ENCODE measurements around the gene KMT2A.
A peak's percentile ranks its signal among the peaks of the same experiment; 100 is the strongest.
"Not testable (repeated sequence)": the region's sequence is repeated elsewhere in the genome, so short reads cannot be mapped to it uniquely, and the experiment has no call there.

KMT2A gene

DNA sequence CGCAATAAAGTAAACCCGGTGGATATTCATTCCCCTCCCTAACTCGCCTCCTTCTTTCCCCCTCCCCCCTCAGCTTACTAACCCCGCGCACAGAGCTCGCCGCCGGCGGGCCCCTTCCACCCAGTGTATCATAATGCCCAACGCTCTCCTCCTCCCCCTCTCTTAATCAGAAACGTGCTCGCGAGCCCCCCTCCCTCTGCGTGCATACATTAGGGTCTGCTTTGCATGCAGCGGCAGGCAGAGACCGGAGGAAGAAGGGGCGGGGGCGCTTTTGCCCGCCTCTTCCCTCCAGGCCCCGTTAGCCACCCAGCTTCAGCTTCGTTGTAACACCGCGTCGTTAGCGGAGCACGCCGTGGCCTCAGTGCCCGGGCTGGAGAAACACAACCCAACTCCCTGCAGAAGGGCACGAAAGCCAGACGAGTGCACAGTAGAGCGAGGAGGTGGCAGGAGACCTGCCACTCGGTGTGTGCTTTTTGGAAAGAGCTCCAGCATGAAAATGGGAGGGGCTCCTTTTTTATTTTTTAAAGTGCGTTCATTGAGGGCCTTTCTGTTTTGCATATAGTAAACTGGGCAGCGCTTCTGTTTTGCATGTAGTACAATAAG, 901 bp upstream of the KMT2A start:
- DNase-seq, result peak; percentile 83

DNA sequence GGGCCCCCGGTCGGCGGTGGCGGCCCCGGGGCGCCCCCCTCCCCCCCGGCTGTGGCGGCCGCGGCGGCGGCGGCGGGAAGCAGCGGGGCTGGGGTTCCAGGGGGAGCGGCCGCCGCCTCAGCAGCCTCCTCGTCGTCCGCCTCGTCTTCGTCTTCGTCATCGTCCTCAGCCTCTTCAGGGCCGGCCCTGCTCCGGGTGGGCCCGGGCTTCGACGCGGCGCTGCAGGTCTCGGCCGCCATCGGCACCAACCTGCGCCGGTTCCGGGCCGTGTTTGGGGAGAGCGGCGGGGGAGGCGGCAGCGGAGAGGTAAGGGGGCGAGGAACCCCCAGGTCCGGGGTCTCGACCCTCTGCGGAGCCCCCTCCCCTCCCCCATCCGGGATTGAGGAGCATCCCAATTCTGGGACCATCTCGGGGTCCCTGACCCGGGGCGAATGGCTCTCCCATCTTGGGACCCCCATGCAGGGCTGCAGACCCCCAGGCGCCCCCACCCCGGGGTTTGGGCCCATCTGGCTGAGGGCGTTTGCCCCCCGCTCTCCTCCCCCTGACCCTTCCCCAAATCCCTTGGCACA, 431 bp downstream of the KMT2A start:
- DNase-seq, result no peak

DNA sequence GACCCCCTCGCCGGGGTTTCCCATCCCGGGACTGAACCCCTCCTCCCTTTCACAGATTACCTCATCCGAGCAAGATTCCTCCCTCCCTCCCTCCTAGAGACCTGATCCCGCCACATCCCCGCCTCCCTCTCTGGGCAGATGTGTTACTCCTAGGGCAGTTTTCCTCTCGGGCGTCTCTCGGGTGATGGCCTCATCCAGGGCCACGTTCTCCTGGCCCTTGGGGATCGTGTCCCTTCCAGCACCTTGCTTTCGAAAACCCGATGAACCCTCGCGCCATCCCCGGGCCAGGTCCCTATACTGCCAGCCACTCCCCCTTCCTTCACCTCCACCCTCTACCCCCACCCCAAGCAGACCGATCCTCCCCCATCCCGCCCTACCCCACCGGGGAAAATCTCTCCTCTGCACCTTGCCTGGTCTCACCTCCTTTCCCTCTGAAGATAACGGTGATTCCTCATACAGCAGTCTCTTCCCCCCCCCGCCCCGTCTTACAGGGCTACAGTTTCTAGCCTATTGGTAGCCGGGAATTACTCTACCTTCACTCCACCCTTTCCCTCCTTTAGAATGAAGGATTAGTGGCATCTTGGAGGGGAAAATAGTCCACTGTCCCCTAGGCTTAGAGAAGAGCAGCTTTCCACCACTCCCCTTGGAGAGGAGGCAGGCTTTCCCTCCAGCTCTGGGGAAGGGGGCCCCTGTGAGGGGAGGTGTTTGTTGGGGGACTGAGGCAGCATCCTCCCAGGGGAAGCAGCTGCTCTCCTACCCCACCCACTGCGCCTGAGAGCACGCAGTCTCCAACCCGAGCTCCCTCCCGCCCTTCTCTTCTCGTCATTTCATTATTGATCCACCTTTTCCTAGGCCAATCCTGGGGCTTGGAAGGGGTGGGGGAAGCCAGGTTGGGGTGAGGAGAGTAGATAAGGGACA, 1.2 kb downstream of the KMT2A start:
- peak; percentile 7 for DNase-seq

DNA sequence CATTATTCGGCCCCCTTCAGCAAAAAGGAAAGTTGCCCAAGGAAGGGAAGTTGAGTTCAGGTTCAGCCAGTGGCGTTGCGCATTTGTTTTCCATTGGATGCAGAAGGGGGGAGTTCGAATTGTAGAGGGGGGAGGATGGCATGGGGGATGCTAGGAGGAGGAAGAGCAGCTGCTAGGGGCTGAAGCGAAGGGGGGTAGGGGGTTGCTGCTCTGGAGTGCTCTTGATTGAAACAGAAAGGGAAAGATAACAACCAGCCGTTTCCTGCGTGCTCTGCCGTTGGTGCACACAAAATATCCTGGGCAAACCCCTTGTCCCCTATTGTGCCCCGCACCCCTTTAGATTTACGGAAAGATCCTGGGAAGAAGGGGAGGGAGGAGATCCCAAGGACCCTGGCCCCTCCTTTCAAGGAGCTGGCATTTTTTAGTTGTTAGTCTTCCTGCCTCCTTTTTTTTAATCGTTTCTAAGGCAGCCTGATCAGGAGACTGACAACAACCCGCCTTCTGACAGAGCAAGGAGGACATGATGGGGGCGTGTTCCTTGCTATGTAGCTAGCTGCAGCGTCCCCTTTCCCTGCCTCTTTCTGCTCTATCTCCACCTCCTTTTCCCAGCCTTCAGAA, 2.1 kb downstream of the KMT2A start:
- no peak for DNase-seq

DNA sequence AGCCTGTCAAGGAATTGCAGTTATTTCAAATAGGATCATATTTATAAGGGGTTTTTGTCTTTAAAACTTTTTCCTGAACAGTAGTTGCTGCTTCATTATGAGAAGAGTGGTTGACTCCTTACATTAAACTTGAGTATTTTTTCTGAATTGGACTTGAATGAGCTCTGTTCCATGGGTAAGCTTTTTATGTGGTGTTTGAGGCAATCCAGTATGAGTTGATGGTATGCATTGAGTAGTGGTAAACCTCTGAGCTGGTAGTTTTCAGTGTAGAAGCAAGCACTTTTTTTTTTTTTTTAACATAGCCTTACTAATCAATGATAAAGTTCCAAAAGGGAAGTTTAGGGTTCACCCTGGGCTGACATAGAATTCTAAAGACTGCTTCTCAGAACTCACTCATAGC, 3.4 kb downstream of the KMT2A start:
- no peak for DNase-seq

DNA sequence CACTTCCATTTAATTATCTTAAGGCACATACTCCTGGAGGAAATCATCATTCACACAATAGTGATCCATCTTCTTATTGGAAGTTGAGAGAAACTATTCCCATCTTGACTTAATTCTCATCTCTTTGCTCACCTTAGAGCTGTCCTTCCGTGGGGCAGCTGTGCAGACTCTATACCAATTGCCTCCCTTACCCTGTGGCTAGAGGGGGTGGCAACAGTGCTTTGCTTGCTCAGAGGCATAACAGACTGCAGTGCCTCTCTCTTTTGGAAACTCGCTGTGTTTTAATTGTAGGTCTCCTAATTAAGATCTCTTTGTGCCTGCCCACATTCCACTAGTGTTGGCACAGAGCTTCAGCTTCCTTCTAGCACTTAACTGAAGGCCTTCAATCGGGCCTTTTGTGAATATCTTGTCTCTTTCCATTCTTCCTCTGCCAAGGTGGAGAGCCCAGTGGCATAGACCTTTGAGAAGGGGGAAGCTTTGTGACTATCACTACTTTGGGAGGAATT, 5.5 kb downstream of the KMT2A start:
- no peak for DNase-seq

DNA sequence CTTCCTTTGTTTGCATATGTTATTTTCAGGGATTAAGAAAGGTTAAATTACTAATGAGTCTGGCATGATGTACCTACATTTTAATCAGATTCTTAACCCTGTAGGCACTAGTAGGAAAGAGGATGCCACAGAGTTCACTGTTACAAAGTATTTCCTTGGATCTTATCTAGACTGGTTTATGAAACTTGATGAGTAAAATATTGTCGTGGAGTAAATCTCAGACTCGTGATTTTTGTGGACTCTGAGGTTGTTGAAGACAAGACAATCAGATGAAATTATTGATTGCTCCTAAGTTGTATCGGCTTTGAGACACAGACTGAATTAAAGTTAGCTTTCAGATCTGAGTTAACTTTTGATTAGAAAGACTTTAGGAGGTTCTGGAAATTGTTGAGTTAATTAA, 6.0 kb downstream of the KMT2A start:
- no peak for DNase-seq

DNA sequence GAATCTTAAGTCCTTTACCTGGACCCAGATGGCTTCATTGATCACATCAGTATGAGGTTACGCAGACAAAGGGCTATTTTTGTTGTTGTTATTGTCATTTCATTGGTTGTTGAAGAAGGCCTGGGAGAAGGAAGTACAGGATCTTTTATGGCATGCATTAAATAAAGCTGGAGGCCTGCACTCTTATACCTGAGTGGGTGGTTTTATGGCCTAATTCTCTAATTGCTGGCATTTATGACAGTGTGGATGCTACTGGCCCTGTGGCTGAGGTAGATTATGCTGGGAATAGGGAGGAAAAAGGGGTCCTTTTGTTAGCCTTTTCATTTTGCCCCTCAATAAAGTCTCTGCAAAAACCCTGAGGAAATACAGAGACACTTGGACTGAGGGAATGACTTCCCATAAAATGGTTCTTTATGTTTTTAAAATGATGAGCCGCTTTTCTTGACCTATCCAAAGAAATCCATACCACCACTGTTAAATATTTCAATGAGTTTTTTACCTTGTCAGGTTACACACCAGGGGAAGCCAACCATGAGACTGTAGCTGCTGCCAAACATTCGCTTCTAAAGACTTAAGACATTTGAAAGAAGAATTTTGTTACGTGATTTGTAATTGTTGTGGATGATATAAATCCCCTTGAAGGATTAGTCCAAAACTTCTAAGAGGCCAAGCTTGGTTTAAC, 6.8 kb downstream of the KMT2A start:
- no peak for DNase-seq

DNA sequence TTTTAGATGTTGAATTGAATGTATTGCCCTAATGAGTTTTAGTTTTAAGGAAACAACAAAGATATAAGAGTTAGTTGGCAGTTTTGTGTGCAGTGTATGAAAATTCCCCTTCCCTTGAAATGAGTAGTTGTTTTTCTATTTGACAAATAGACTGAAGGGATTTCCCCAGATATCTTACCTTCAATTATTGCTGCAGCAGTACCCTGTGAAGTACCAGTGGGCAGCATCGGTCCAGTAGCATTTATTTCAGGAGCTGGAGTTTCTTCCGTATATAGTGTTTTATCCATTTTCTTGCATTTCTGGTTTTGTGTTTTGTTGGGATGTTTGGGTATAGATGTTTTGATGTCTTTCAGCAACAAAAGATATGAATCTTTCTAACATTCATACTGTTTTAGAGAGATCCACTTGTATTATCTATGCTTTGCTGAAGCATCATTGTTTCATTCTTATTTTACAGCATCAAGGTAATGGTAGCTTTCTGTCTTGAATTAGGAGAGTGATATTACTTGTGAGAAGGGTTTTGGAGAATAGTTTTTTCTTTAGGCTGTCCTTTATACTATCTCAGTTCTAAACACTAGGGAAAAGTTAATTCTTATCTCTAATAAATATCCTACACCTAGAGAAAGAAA, 7.4 kb downstream of the KMT2A start:
- no peak for DNase-seq

DNA sequence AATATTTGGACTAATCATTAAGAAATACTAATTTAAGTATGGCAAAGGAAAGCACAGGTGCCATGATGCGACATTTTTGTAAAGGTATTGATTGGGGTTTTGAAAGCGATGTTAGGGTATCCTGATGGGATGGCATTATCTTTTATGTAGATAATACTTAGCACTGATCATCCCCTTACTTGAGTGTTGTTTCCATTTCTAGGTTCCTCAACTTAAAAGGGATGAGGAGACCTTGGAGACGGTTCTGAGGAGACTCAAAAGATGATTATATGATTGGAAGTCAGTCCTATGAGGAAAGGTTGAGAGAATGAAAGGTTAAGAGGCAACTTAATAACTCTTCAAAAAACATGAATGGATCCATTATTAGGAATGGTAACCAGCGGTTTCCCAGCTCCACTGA, 11.1 kb downstream of the KMT2A start:
- DNase-seq, result no peak

DNA sequence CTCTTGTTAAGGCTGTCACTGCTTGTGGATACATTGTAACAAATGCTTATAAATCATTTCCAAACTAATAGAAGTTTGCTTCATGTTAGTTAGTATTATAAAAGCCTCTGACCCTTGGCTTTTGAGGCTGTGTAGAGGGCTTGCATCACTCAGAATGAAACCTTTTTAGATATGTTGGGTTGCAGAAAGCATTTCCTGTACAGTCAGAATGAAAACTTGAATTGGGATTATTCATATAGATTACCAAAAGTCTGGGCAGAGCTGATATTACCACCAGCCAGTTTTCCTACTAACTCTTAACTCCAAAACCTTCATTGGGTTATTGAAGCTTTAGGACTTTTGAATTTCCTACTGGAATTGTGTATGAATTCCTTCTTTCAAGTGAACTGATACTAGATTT, 12.0 kb downstream of the KMT2A start:
- no peak for DNase-seq

DNA sequence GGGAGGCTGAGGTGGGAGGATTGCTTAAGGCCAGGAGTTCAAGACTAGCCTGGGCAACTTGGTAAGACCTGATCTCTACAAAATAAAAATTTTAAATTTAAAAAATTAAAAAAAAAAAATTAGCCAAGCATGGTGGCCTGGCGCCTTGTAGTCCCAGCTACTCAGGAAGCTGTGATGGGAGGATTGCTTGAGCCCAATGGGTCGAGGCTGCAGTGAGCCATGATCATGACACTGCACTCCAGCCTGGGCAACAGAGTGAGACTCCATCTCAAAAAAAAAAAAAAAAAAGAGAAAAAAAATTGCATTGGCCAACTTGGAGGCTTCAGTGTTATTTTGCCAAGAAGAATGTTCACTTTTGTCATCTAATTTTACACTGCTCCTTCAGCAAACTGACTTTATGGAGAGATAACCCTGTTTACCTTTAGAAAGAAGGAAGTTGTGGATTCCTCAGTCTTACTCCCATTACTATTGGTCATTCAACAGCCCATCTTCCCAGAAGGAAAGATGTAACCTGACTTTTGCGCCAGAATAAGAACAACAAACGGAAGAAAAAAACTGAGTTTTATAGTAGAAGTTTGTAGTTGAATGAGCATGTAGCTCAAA, 13.1 kb downstream of the KMT2A start:
- DNase-seq, result no peak

DNA sequence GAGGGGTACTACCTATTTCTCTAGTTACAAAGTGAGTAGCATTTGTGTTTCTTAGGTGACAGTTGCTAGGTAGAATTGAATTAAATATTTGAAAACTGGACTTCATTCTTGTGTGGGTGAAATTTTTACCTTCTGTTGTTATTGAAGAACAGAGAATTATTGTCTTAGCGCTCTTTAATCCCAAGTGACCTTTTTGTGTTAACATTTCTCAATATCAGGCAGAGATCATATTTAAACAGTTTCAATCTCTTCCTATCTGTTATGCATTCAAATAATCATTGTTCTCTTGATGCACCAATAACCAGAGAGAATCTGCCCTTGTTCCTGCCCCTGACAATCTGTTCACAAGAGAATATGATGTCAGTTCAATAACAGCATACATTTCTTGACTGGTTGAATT, 14.2 kb downstream of the KMT2A start:
- no peak for DNase-seq

DNA sequence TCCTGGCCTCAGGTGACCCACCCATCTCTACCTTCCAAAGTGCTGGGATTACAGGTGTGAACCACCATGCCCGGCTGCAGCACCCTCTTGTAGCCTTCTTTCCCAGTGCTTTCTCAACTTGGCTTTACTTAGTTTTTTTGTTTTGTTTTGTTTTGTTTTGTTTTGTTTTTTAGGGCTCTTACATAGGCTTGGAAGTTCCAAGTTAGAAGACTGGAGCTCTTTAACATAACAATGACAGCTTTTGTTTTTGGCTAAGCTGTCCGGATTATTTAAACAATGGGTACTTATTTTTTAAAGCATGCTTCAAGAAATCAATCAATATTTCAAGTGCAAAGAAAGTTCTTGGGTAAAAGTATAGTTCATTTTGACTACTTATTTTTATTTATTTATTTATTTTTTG, 25.9 kb downstream of the KMT2A start:
- DNase-seq, result no peak

DNA sequence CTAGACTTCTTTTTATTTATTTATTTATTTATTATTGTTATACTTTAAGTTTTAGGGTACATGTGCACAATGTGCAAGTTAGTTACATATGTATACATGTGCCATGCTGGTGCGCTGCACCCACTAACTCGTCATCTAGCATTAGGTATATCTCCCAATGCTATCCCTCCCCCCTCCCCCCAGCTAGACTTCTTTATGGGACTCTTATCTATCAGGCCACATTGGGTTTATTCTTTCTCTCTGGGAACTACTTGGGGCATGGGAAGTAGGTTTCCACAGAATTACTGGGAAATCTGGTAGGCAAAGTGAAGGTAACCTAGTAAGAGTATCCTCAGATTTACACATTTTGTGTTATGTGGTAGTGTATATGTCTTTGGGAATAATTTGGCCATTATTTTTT, 32.7 kb downstream of the KMT2A start:
- DNase-seq, result not testable (repeated sequence)

DNA sequence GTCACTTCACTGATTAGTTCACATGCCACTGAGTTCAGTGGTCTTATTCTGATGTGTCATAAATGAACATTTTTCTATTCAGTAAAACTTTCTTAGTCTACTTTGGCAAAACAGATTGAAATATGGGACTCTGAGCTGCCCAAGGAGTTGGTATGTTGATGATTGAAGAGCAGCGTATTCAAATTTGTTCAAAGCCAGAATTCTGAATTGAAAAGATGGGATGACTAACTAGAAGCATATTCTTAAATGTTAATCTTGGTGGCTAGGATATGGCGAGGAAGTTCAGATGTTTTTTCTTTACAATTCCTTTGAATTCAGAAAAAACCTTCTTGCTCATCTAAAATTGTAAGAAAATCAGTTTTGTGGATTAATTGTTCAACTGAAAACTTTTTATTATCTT, 34.7 kb downstream of the KMT2A start:
- DNase-seq, result no peak

DNA sequence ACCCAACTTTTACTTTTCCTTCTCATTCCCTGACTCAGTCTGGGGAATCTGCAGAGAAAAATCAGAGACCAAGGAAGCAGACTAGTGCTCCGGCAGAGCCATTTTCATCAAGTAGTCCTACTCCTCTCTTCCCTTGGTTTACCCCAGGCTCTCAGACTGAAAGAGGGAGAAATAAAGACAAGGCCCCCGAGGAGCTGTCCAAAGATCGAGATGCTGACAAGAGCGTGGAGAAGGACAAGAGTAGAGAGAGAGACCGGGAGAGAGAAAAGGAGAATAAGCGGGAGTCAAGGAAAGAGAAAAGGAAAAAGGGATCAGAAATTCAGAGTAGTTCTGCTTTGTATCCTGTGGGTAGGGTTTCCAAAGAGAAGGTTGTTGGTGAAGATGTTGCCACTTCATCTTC, 37.2 kb downstream of the KMT2A start:
- DNase-seq, result no peak

DNA sequence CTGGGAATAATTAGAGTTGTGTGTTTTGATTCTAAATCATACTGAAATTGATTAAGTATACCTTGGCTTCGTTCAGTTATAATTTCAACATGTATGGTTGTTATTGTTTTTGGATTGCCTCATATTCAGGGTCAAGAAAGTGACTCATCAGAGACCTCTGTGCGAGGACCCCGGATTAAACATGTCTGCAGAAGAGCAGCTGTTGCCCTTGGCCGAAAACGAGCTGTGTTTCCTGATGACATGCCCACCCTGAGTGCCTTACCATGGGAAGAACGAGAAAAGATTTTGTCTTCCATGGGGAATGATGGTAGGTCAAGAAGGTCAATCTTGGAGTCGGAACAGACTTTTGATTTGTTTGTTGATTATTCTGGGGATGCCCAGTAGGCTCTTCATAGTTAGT, 40.4 kb downstream of the KMT2A start:
- DNase-seq, result no peak

DNA sequence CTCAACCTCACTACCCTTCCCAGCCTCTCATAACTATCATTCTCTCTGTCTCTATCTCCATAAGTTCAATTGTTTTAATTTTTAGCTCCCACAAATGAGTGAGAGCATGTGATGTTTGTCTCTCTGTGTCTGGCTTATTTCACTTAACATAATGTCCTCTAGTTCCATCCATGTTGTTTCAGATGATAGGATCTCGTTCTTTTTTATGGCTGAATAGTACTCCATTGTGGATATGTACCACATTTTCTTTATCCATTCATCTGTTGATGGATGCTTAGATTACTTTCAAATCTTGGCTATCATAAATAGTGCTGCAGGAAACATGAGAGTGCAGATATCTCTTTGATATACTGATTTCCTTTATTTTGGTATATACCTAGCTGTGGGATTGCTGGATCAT, 44.9 kb downstream of the KMT2A start:
- not testable (repeated sequence) for DNase-seq

DNA sequence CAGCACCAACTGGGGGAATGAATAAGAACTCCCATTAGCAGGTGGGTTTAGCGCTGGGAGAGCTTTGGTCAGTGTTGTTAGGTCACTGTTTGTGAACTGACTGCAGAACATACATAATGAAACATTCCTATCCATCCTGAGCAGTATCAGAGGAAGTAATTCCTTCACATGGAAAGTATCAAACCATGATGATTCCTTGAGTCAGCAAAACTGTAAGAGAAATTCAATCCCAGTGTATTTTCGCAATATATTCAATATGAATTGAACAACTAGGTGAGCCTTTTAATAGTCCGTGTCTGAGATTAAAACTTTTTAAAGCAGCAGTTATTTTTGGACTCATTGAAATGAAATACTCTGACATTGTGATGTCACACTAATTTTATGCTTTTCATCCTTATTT, 48.1 kb downstream of the KMT2A start:
- no peak for DNase-seq

DNA sequence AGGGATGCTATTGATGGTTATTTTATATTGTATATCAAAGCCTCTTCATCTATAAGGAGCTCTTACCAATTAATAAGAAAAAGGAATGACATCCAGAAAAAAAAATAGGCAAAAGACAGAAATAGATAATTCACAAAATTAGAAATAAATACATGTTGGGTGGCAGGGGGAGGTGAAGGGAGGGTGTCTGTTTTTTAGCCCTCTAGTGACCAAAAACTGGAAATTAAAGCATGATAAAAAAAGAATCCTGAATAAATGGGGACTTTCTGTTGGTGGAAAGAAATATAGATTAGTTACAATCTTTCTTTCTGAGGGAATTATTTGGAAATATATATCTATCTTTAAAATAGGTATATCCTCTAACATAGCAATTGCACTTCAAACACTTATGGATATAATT, 49.0 kb downstream of the KMT2A start:
- no peak for DNase-seq

DNA sequence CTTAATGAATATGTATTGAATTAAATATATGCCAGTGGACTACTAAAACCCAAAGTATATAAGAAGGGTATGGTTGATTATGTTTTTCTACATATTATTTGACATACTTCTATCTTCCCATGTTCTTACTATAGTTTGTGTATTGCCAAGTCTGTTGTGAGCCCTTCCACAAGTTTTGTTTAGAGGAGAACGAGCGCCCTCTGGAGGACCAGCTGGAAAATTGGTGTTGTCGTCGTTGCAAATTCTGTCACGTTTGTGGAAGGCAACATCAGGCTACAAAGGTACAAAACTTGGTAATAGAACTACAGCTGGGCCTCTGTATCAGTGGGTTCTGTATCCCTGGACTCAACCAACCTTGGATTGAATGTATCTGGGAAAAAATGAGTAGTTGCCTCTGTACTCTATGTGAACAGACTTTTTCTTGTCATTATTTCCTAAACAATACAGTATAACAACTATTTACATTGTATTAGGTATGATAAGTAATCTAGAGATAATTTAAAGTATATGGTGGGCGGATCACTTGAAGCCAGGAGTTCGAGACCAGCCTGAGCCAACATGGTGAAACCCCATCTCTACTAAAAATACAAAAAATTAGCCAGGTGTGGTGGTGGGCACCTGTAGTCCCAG, 52.3 kb downstream of the KMT2A start:
- peak; percentile 49 for DNase-seq

Data from SHP77 treated with DMSO at 0.1 percent for 48 hours (cell line).